Peyer's patch (tissue), 4 donors: ENCODE measurements around the gene PAX2.

Experiments
- CTCF ChIP-seq, 6 experiments: fragments of 450-650 bp in 4 of 6; fragments of 200-600 bp in 2 of 6; sonication (generic) in 1 of 6; IDR thresholded peaks; one replicate each; pipeline ENCODE4 v1.5.1; 2017 to 2019; ENCODE audit warnings: antibody characterized with exemption in 6 of 6, mild to moderate bottlenecking in 3 of 6, moderate library complexity in 1 of 6
- POLR2A ChIP-seq, 2 donors: fragments of 450-650 bp; IDR thresholded peaks; one replicate each; pipeline ENCODE4 v1.5.1; 2017; ENCODE audit warnings: antibody characterized with exemption in 2 of 2, mild to moderate bottlenecking in 2 of 2, moderate library complexity in 2 of 2

- TF ChIP-seq CTCF (IDR thresholded peaks at IDR 0.05) (no peak), POLR2A (IDR thresholded peaks at IDR 0.05) (no peak)
These were observed 60.9 kb downstream of the PAX2 start for GRCh38 chr10:100806356-100806645.
